ENCODE measurements around the gene MCU.
"Not testable (repeated sequence)": the region's sequence is repeated elsewhere in the genome, so short reads cannot be mapped to it uniquely, and the experiment has no call there.

The MCU gene

DNA sequence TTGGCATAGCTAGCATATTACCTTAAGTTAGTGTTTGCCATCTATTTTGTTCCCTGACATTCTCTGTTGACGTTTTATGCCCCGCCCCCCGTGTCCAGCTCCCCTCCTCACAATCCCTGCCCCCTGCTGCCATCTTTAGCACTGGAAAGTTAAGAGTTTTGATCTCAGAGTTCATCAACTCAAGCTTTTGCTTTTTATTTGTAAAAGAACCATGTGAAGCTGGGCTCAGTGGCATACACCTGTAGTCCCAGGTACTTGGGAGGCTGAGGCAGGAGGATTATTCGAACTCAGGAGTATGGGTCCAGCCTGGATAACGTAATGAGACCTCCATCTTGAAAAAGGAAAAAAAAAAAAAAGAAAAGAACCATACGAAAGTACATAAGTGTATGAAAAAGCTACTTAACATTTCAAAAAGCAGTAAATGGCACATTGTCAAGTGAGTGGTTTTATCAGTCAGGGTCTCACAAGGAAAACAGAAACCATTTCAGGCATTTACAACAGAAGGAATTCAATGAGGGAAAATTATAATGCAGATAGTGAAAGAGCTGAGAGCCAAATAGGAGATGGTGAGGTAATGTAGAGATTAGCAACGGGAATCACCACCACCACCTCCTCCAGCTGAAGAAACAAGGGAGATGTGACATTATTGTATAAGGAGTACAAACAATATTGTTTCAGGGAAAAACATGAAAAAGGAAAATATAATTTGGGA is 64.9 kb downstream of the MCU start:
- Histone ChIP-seq H3K9me3 (no peaks in the 10 kb centered on the region), H3K27ac (peak overlapping the region; percentile 86), H3K27me3 (no peaks in the 10 kb centered on the region), H3K4me3 (ENCODE audit: low read depth in 1 of 2, low read length in 1 of 2) (no peak overlapping the region), H3K4me1 (ENCODE audit: control insufficient read depth in 1 of 2, insufficient read depth in 1 of 2, low read depth in 1 of 2, low read length in 1 of 2) (peaks cover 53 to 65% of the 10 kb centered on the region in 2 experiments), H3K36me3 (no peaks in the 10 kb centered on the region)
- TF ChIP-seq, protein P1, sequence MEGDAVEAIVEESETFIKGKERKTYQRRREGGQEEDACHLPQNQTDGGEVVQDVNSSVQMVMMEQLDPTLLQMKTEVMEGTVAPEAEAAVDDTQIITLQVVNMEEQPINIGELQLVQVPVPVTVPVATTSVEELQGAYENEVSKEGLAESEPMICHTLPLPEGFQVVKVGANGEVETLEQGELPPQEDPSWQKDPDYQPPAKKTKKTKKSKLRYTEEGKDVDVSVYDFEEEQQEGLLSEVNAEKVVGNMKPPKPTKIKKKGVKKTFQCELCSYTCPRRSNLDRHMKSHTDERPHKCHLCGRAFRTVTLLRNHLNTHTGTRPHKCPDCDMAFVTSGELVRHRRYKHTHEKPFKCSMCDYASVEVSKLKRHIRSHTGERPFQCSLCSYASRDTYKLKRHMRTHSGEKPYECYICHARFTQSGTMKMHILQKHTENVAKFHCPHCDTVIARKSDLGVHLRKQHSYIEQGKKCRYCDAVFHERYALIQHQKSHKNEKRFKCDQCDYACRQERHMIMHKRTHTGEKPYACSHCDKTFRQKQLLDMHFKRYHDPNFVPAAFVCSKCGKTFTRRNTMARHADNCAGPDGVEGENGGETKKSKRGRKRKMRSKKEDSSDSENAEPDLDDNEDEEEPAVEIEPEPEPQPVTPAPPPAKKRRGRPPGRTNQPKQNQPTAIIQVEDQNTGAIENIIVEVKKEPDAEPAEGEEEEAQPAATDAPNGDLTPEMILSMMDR (IDR thresholded peaks at IDR 0.05): no peak

DNA sequence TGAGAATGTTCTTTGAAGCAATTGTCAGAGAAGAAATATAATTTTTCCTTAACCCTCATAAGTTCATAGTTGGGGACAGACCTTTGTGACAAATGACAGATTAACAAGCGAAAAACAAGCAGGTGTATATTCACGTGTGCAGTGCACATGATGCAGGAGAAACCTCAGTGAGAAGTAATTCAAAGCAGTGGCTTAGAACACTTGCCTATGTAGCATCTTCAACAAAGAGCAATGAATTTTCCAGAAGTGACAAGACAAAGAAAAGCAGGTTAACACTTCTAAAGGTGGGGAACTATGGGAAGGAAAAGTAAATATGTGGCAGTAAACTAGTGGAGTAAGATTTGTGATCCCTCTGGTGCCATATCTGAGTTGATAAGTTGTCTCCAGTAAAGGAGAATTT is 65.8 kb downstream of the MCU start:
- no peaks in the 10 kb centered on the region for H3K36me3 ChIP-seq
- TF ChIP-seq, protein P1 (IDR thresholded peaks at IDR 0.05): no peak

DNA sequence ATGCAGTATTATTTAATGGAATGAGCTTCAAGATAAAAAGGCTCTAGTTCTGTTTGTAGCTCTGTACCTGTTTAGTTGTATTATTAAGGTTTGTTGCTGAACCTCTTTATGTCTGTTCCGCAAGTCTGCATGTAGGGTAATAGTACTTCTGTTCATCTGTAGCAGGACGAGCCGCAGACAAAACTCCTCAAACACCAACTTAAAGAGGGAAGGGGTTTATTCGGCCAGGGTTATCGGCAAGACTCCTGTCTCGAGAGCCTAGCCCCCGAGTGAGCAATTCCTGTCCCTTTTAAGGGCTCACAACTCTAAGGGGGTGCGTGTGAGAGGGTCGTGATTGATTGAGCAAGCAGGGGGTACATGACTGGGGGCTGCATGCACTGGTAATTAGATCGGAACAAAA is 67.0 kb downstream of the MCU start:
- not testable (repeated sequence) for H3K4me3 ChIP-seq (ENCODE audit: low read depth in 1 of 2, low read length in 1 of 2); H3K27me3 ChIP-seq

More for the DNA sequence above, 65.8 kb downstream of the MCU start:
- Histone ChIP-seq H3K4me1 (ENCODE audit: control insufficient read depth in 1 of 2, insufficient read depth in 1 of 2, low read depth in 1 of 2, low read length in 1 of 2) (peaks cover 46 to 55% of the 10 kb centered on the region in 2 experiments), H3K27me3 (no peaks in the 10 kb centered on the region), H3K9me3 (no peaks in the 10 kb centered on the region), H3K27ac (peak overlapping the region; percentile 34), H3K4me3 (ENCODE audit: low read depth in 1 of 2, low read length in 1 of 2) (no peak overlapping the region)

DNA sequence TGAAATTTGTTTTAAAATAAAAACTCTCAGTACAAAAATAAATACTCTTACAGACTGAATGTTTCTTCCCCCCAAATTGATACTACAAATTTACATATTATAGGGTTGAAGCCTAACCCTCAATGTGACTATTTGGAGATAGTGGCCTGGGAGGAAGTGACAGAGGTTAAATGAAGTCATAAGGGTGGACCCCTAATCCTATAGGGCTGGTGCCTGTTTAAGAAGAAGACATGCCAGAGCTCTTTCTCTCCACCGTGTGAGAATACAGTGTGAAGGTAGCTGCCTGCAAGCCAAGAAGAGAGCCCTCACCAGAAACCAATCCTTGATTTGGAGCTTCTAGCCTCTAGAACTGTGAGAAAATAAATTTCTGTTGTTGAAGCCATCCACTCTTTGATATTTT is 67.6 kb downstream of the MCU start:
- Histone ChIP-seq H3K36me3 (no peaks in the 10 kb centered on the region), H3K27me3 (no peaks in the 10 kb centered on the region), H3K4me1 (ENCODE audit: control insufficient read depth in 1 of 2, insufficient read depth in 1 of 2, low read depth in 1 of 2, low read length in 1 of 2) (peaks cover 36 to 44% of the 10 kb centered on the region in 2 experiments), H3K4me3 (ENCODE audit: low read depth in 1 of 2, low read length in 1 of 2) (no peak overlapping the region), H3K27ac (no peak overlapping the region), H3K9me3 (no peaks in the 10 kb centered on the region)
- TF ChIP-seq, protein P1 (IDR thresholded peaks at IDR 0.05): no peak

More for the DNA sequence above, 67.0 kb downstream of the MCU start:
- not testable (repeated sequence) for H3K27ac ChIP-seq, H3K36me3 ChIP-seq, H3K9me3 ChIP-seq
- peaks cover 37 to 44% of the 10 kb centered on the region in 2 experiments for H3K4me1 ChIP-seq (ENCODE audit: control insufficient read depth in 1 of 2, insufficient read depth in 1 of 2, low read depth in 1 of 2, low read length in 1 of 2)

DNA sequence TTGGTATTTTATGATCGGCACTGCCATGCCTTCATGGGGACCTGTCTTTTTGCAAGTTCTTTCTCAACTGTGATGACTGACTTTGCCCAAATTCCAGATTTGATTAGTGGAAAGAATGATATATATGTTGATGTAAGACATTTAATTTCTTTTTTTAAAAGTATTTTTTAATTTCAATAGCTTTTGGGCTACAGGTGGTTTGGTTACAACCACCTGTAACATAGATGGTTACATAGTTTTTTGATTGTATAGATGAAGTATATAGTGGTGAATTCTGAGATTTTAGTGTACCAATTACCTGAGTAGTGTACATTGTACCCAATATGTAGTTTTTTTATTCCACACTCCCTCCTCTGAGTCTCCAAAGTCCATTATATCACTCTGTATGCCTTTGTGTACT is 69.6 kb downstream of the MCU start:
- H3K27me3 ChIP-seq: no peaks in the 10 kb centered on the region
- no peaks in the 10 kb centered on the region for H3K9me3 ChIP-seq
- TF ChIP-seq, protein P1 (IDR thresholded peaks at IDR 0.05): no peak
- no peak overlapping the region for H3K27ac ChIP-seq
- no peaks in the 10 kb centered on the region for H3K36me3 ChIP-seq
- no peak overlapping the region for H3K4me3 ChIP-seq (ENCODE audit: low read depth in 1 of 2, low read length in 1 of 2)
- peaks cover 17 to 26% of the 10 kb centered on the region in 2 experiments for H3K4me1 ChIP-seq (ENCODE audit: control insufficient read depth in 1 of 2, insufficient read depth in 1 of 2, low read depth in 1 of 2, low read length in 1 of 2)

DNA sequence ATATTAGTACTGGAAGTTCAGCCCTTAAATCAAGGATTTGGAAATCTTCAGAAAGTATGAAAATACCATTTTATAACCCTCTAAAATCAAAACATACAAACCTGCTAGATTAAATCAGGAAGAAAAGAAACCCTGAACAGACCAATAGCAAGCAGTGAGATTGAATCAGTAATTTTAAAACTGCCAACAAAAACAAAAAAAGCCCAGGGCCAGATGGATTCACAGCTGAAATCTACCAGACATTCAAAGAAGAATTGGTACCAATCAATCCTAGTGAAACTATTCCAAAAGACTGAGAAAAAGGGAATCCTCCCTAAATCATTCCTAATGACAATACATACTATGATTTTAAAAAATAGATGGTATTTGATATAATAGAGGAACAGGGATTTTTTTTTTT is 70.1 kb downstream of the MCU start:
- H3K4me1 ChIP-seq (ENCODE audit: control insufficient read depth in 1 of 2, insufficient read depth in 1 of 2, low read depth in 1 of 2, low read length in 1 of 2): peaks cover 11 to 22% of the 10 kb centered on the region in 2 experiments
- TF ChIP-seq, protein P1 (IDR thresholded peaks at IDR 0.05): no peak
- H3K4me3 ChIP-seq (ENCODE audit: low read depth in 1 of 2, low read length in 1 of 2): no peak overlapping the region
- H3K9me3 ChIP-seq: no peaks in the 10 kb centered on the region
- H3K36me3 ChIP-seq: no peaks in the 10 kb centered on the region
- H3K27me3 ChIP-seq: no peaks in the 10 kb centered on the region
- no peak overlapping the region for H3K27ac ChIP-seq
